ENCODE data around the gene CLDN19. TPM values are rescaled to one million over a fixed set of nuclear protein-coding genes. Genes with fewer than 3 reads are reported as not detected.
A peak's percentile ranks its signal among the peaks of the same experiment; 100 is the strongest.

The CLDN19 gene
- total RNA-seq, 1 donor from 2014 or later = not detected

DNA sequence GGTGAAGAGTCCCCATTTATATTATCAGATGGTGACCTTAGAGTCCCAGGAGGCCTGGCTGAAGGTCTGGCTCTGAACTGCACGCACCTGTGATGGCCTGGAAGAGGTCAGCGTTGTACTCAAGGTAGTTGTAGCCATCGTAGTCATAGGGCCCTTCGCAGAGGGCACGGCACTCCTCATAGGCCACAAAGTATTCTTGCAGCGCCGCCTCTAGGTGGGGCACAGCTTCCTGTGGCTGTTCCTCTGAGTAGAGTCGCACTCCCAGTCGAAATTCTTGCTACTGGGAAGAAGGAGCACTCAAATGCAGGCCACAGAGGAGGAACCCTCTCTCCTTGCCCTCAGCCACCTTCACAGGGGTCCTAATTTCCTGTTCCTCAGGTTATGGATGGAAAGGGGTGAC is 19.1 kb upstream of the CLDN19 start:
- H3K27me3 Mint-ChIP-seq (ENCODE audit: low read depth) = no peaks in the 10 kb centered on the region
- peaks cover 28% of the 10 kb centered on the region for H3K36me3 Mint-ChIP-seq (ENCODE audit: low read depth)
- H3K27ac Mint-ChIP-seq (ENCODE audit: unreplicated experiment) = no peak overlapping the region
- no peaks in the 10 kb centered on the region for H3K9me3 Mint-ChIP-seq (ENCODE audit: low read depth)
- peaks cover 11% of the 10 kb centered on the region for H3K4me1 Mint-ChIP-seq (ENCODE audit: low read depth)
- no peak for DNase-seq (ENCODE audit: low spot score)
- TF ChIP-seq CTCF (IDR thresholded peaks at IDR 0.05) = peak; percentile 10
- H3K4me3 Mint-ChIP-seq (ENCODE audit: unreplicated experiment) = no peak overlapping the region

GRCh38 chr1:42758641-42759040 is 18.6 kb upstream of the CLDN19 start:
- H3K27me3 Mint-ChIP-seq (ENCODE audit: low read depth) = no peaks in the 10 kb centered on the region
- peaks cover 15% of the 10 kb centered on the region for H3K4me1 Mint-ChIP-seq (ENCODE audit: low read depth)
- no peak for DNase-seq (ENCODE audit: low spot score)
- TF ChIP-seq CTCF (IDR thresholded peaks at IDR 0.05) = no peak
- no peak overlapping the region for H3K27ac Mint-ChIP-seq (ENCODE audit: unreplicated experiment)
- H3K4me3 Mint-ChIP-seq (ENCODE audit: unreplicated experiment) = no peak overlapping the region
- H3K9me3 Mint-ChIP-seq (ENCODE audit: low read depth) = no peaks in the 10 kb centered on the region
- H3K36me3 Mint-ChIP-seq (ENCODE audit: low read depth) = peaks cover 32% of the 10 kb centered on the region

GRCh38 chr1:42757892-42758275 is 17.8 kb upstream of the CLDN19 start:
- no peak for DNase-seq (ENCODE audit: low spot score)
- H3K4me3 Mint-ChIP-seq (ENCODE audit: unreplicated experiment) = no peak overlapping the region
- no peaks in the 10 kb centered on the region for H3K9me3 Mint-ChIP-seq (ENCODE audit: low read depth)
- H3K27me3 Mint-ChIP-seq (ENCODE audit: low read depth) = no peaks in the 10 kb centered on the region
- TF ChIP-seq CTCF (IDR thresholded peaks at IDR 0.05) = no peak
- H3K27ac Mint-ChIP-seq (ENCODE audit: unreplicated experiment) = no peak overlapping the region
- peaks cover 18% of the 10 kb centered on the region for H3K4me1 Mint-ChIP-seq (ENCODE audit: low read depth)
- peaks cover 38% of the 10 kb centered on the region for H3K36me3 Mint-ChIP-seq (ENCODE audit: low read depth)

GRCh38 chr1:42756956-42757891 is 17.2 kb upstream of the CLDN19 start:
- peak; percentile 84 for TF ChIP-seq CTCF (IDR thresholded peaks at IDR 0.05)
- Mint-ChIP-seq H3K36me3 (ENCODE audit: low read depth) (peaks cover 44% of the 10 kb centered on the region), H3K9me3 (ENCODE audit: low read depth) (no peaks in the 10 kb centered on the region), H3K27ac (ENCODE audit: unreplicated experiment) (peak overlapping the region; percentile 78), H3K4me1 (ENCODE audit: low read depth) (peaks cover 14% of the 10 kb centered on the region), H3K27me3 (ENCODE audit: low read depth) (no peaks in the 10 kb centered on the region), H3K4me3 (ENCODE audit: unreplicated experiment) (no peak overlapping the region)
- no peak for DNase-seq (ENCODE audit: low spot score)

- H3K4me3 Mint-ChIP-seq (ENCODE audit: unreplicated experiment) = no peak overlapping the region
- no peak overlapping the region for H3K27ac Mint-ChIP-seq (ENCODE audit: unreplicated experiment)
- no peak for TF ChIP-seq CTCF (IDR thresholded peaks at IDR 0.05)
- H3K36me3 Mint-ChIP-seq (ENCODE audit: low read depth) = peaks cover 65% of the 10 kb centered on the region
- H3K27me3 Mint-ChIP-seq (ENCODE audit: low read depth) = no peaks in the 10 kb centered on the region
- H3K4me1 Mint-ChIP-seq (ENCODE audit: low read depth) = peaks cover 14% of the 10 kb centered on the region
- no peaks in the 10 kb centered on the region for H3K9me3 Mint-ChIP-seq (ENCODE audit: low read depth)
- DNase-seq (ENCODE audit: low spot score) = no peak
Observed at GRCh38 chr1:42753070-42753469, 13.0 kb upstream of the CLDN19 start.

All from chondrocyte (in vitro differentiated cells).